Vagina (tissue), 2 donors: ENCODE results near the gene E4F1. TPM values are rescaled to one million over a fixed set of nuclear protein-coding genes. Genes with fewer than 3 reads are reported as not detected.

Source experiments
- DNase-seq, 2 donors: peaks; one replicate each; pipeline ENCODE4 v3.0.0-alpha.2; 2017; ENCODE audit errors: extremely low spot score in 2 of 2
- H3K27ac ChIP-seq: fragments of 200-600 bp; sonication (generic); one replicate; pipeline ENCODE4 v1.5.1; 2019
- H3K27me3 ChIP-seq: fragments of 200-600 bp; sonication (generic); one replicate; pipeline ENCODE4 v1.5.1; 2019
- H3K36me3 ChIP-seq, 2 donors: fragments of 200-600 bp; sonication (generic); one replicate each; pipeline ENCODE4 v1.5.1; 2017 to 2019
- H3K4me1 ChIP-seq: fragments of 200-600 bp; sonication (generic); one replicate; pipeline ENCODE4 v1.5.1; 2019
- H3K4me3 ChIP-seq, 2 donors: fragments of 200-600 bp; sonication (generic); 1 replicate in 1 of 2; 2 replicates in 1 of 2; pipeline ENCODE4 v1.5.1; 2016 to 2019
- H3K9me3 ChIP-seq: fragments of 200-600 bp; sonication (generic); one replicate; pipeline ENCODE4 v1.5.1; 2019
- POLR2A ChIP-seq, 2 donors: fragments of 450-650 bp; IDR thresholded peaks; one replicate each; pipeline ENCODE4 v1.6.1; 2017; ENCODE audit warnings: antibody characterized with exemption in 2 of 2, mild to moderate bottlenecking in 2 of 2, moderate library complexity in 2 of 2
- POLR2AphosphoS5 ChIP-seq, 2 donors: sonication (generic); formaldehyde crosslinking; IDR thresholded peaks; one replicate each; pipeline ENCODE4 v1.9.0; 2017; ENCODE audit warnings: antibody characterized with exemption in 2 of 2, mild to moderate bottlenecking in 2 of 2, low read depth in 1 of 2; ENCODE audit not compliant: insufficient read depth in 1 of 2
- intact Hi-C: fragments of 100-400 bp; cut with DNase I; formaldehyde crosslinking; loops from one replicate; pipeline ENCODE4 v1.15.1; 2023
- total RNA-seq: library from RNA; depleted of rRNA; stranded (reverse); fragments of >200 nt; gene quantifications from one replicate; pipeline ENCODE4 v1.2.3, GENCODE V29; 2016
- TF ChIP-seq, protein P1 (sequence below), 3 experiments: fragments of 450-650 bp in 2 of 3; fragments of 200-600 bp in 1 of 3; sonication (generic) in 1 of 3; IDR thresholded peaks; one replicate each; pipeline ENCODE4 v1.5.1; 2017 to 2019; ENCODE audit warnings: antibody characterized with exemption in 3 of 3, mild to moderate bottlenecking in 2 of 3, moderate library complexity in 2 of 3

The E4F1 gene
- total RNA-seq, 1 donor from 2014 or later: 70.0 TPM

GRCh38 chr16:2250652-2251295, 27.4 kb downstream of the E4F1 start:
- H3K27me3 ChIP-seq: no peaks in the 10 kb centered on the region
- DNase-seq: no peak
- H3K4me1 ChIP-seq: peaks cover 17% of the 10 kb centered on the region
- H3K4me3 ChIP-seq: peak overlapping the region; percentile 57 to 88
- TF ChIP-seq POLR2AphosphoS5 (IDR thresholded peaks at IDR 0.05; ENCODE audit: insufficient read depth in 1 of 2, low read depth in 1 of 2): no peak
- TF ChIP-seq, protein P1, sequence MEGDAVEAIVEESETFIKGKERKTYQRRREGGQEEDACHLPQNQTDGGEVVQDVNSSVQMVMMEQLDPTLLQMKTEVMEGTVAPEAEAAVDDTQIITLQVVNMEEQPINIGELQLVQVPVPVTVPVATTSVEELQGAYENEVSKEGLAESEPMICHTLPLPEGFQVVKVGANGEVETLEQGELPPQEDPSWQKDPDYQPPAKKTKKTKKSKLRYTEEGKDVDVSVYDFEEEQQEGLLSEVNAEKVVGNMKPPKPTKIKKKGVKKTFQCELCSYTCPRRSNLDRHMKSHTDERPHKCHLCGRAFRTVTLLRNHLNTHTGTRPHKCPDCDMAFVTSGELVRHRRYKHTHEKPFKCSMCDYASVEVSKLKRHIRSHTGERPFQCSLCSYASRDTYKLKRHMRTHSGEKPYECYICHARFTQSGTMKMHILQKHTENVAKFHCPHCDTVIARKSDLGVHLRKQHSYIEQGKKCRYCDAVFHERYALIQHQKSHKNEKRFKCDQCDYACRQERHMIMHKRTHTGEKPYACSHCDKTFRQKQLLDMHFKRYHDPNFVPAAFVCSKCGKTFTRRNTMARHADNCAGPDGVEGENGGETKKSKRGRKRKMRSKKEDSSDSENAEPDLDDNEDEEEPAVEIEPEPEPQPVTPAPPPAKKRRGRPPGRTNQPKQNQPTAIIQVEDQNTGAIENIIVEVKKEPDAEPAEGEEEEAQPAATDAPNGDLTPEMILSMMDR (IDR thresholded peaks at IDR 0.05): no peak
- no peak for TF ChIP-seq POLR2A (IDR thresholded peaks at IDR 0.05)
- peak overlapping the region; percentile 75 for H3K27ac ChIP-seq
- peaks cover 3 to 33% of the 10 kb centered on the region in 2 donors for H3K36me3 ChIP-seq
- intact Hi-C loops: loop anchor here (10.0 kb wide), 1 partner anchor 264 kb away; the partner anchor contains the start of gene ATP6V0C
- H3K9me3 ChIP-seq: no peaks in the 10 kb centered on the region

DNA sequence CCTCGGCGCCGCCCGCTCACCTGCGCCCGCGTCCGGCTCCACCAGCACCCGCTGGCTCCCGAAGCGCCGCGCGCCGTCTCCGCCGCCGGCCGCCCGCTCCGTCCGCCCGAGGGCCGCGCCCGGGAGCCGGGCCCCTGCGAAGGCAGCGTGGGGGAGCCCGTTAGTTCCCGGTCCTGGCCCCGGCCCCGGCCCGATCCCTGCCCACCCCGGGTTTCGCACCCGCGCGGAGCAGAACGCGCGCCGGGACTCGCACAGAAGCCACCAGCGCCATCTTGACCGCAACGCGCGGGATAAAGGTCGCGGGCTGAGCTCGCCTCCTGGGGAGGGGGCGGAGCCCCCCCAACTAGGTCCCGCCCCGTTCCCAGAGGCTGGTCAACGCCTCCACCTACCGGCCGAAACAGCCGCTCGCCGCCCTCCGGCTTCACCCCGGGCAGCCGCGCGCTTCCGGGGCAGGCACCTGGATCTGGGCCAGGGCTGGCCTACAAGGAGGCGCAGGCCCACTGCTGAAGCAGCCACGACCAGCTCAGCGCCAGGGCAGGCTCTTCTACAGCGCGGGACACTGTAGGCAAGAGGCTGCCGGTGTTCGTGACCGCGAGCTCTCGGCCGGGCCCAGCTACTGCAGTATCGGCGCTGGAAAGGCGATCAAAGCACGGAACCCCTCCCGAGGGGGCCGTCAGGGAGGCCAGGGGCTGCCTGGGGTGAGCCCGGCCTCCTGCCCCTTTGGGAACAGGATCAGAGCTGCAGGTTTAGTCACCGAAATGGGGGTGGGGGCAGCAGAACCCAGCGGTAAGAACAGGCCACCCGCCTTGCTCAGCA, 28.1 kb downstream of the E4F1 start, which contains the start of gene ECI1:
Gene ECI1, minus strand, starts transcription at position 292 of the 816 bp plus-strand sequence. Its CDS starts 21 bp downstream, at position 271.
- Histone ChIP-seq H3K36me3 (peaks cover 3 to 33% of the 10 kb centered on the region in 2 donors), H3K27ac (peak within 1 kb of the TSS; percentile 75), H3K4me3 (peak within 1 kb of the TSS; percentile 57 to 88), H3K4me1 (peaks cover 17% of the 10 kb centered on the region), H3K9me3 (no peaks in the 10 kb centered on the region), H3K27me3 (no peaks in the 10 kb centered on the region)
- TF ChIP-seq POLR2A (IDR thresholded peaks at IDR 0.05) (peak in 1 of 2 donors; percentile 56), POLR2AphosphoS5 (IDR thresholded peaks at IDR 0.05; ENCODE audit: insufficient read depth in 1 of 2, low read depth in 1 of 2) (peak; percentile 83 to 86)
- TF ChIP-seq, protein P1 (IDR thresholded peaks at IDR 0.05): peak; percentile 37 to 73 (median 68)
- intact Hi-C loops: loop anchor here (10.0 kb wide), 1 partner anchor 263 kb away; the partner anchor contains the start of gene ATP6V0C
- DNase-seq: peak in 1 of 2 donors; percentile 92

DNA sequence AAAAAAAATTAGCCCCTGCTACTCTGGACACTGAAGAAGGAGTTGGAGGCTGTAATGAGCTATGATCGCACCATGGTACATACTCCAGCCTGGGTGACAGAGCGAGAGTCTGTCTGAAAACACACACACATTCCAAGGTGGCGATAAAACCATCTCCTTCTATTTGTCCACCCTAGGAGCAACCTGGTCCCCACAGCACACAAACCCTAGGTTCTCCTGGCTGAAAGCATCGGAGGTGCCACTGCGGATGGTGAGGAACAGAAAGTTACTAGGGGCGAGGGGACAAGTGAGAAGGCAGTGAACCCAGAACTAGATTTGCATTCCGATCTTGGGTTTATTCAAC, 29.4 kb downstream of the E4F1 start:
- DNase-seq: no peak
- no peaks in the 10 kb centered on the region for H3K27me3 ChIP-seq
- H3K4me1 ChIP-seq: peaks cover 17% of the 10 kb centered on the region
- no peak overlapping the region for H3K4me3 ChIP-seq
- TF ChIP-seq, protein P1 (IDR thresholded peaks at IDR 0.05): no peak
- TF ChIP-seq POLR2AphosphoS5 (IDR thresholded peaks at IDR 0.05; ENCODE audit: insufficient read depth in 1 of 2, low read depth in 1 of 2) (no peak), POLR2A (IDR thresholded peaks at IDR 0.05) (no peak)
- intact Hi-C loops: loop anchor here (10.0 kb wide), 1 partner anchor 262 kb away; the partner anchor contains the start of gene ATP6V0C
- no peaks in the 10 kb centered on the region for H3K9me3 ChIP-seq
- H3K27ac ChIP-seq: no peak overlapping the region
- H3K36me3 ChIP-seq: peaks cover 3 to 42% of the 10 kb centered on the region in 2 donors

DNA sequence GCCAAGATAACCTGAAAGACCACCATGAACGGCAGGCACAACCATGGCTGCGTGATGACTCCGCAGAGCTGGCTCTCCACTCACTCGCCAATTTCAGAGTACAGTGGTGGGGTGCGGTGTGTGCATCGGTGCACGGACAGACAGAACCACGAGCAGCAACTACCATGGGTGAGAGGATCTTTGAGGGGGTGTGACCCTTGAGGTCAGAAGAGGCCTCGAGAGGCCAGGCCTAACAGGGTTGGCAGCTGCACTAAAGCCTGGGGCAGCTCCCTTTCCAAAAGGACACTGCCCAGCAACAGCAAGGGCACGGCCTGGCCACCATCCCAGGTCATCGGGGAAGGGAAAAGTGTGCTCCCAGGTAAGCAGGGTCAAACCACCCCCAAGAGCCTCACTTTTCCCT, 29.9 kb downstream of the E4F1 start:
- Histone ChIP-seq H3K27me3 (no peaks in the 10 kb centered on the region), H3K36me3 (peaks cover 3 to 47% of the 10 kb centered on the region in 2 donors), H3K9me3 (no peaks in the 10 kb centered on the region), H3K27ac (no peak overlapping the region), H3K4me3 (no peak overlapping the region), H3K4me1 (peaks cover 17% of the 10 kb centered on the region)
- TF ChIP-seq POLR2AphosphoS5 (IDR thresholded peaks at IDR 0.05; ENCODE audit: insufficient read depth in 1 of 2, low read depth in 1 of 2) (no peak), POLR2A (IDR thresholded peaks at IDR 0.05) (no peak)
- TF ChIP-seq, protein P1 (IDR thresholded peaks at IDR 0.05): no peak
- intact Hi-C loops: loop anchor here (10.0 kb wide), 1 partner anchor 262 kb away; the partner anchor contains the start of gene ATP6V0C
- no peak for DNase-seq
